D721Med (cell line): ENCODE measurements around the gene OR5A1.

Experiments used
- DNase-seq: peaks from one replicate; pipeline ENCODE4 v3.0.0; 2011; ENCODE audit warnings: low spot score; ENCODE audit not compliant: insufficient read length
- FAIRE-seq: peaks from 2 replicates; lab custom pipeline; 2011; peaks lifted over from hg19 to GRCh38; lab: Jason Lieb, UNC
- CTCF ChIP-seq: IDR thresholded peaks from 2 replicates; pipeline ENCODE4 v1.5.1; 2012; ENCODE audit warnings: mild to moderate bottlenecking, control low read depth; ENCODE audit not compliant: insufficient read depth; ENCODE audit errors: missing control alignments

Gene OR5A1

DNA sequence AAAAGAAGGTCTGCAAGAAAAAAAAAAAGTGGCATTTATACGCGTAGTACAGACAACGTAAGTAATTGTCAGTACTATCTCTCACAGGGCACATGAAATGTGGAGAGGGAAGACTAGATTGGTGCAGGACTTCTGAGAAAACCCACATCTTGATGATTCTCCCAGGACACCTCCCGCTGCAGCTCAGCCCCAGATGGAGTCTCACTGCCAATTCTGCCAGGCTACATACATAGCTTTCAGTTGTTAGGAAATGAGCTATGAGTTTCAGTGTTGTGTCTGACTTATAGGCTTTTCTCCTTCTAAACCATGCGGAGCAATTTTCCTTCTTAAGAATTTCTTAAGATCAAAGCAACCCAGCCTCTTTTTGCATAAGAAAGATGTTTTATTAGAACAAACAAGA lies 19.7 kb upstream of the OR5A1 start:
- TF ChIP-seq CTCF: no peak
- DNase-seq (no peak), FAIRE-seq (no peak)

DNA sequence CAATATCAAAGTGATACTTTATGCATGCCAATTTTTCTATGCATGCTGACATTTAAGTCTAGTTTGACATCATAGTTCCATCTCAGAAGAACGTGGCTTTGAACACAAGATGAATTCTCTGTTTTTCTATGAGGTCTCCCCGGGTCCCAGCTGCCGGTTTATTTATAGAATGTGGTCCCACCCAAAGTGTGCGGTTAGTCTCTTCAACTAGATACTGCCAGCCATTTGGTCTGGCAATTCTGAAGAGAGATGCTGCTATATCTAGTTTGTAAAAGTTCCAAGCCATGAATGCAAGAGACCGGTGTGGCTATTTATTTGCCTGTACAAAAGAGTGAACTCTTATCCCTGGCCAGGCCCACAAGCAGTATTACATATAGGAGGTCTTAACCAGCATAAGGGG lies 19.2 kb upstream of the OR5A1 start:
- no peak for TF ChIP-seq CTCF
- DNase-seq (no peak), FAIRE-seq (no peak)

DNA sequence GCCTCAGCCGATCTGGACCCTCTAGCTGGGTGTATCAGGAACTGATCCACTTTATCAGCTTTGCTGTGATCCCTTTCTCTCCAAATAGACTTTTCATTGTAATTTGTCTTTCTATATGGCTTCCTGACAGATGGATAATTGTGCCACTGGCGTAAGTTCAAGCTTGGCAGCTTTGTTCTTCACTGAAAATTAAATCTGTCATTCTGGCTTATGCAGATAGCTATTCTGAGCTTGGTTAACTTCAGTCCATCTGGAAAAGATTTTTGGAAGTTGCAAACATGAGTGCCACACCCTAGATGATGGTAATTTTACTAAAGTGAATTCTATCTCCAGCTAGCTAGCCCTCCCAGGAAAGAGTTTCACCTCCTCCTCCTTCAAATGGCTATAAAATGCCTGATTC lies 18.1 kb upstream of the OR5A1 start:
- FAIRE-seq (no peak), DNase-seq (no peak)
- no peak for TF ChIP-seq CTCF

DNA sequence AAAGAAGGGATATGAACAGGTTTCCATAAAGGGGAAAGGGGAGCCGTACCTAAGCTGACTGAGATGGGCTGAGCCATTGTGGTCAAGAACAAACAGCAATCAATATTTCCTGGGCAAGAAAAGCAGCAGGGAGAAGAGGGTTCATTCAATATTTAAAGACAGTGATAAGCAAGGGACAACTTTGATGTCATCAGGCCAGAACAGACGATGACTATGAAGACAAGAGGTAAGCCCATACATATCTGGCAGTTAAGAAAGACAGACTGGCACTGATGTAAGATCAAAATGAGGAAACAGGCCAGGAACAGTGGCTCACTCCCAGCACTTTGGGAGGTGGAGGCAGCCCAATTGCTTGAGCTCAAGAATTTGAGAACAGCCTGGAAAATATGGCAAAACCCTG lies 12.4 kb upstream of the OR5A1 start:
- FAIRE-seq: no peak
- DNase-seq: no peak

DNA sequence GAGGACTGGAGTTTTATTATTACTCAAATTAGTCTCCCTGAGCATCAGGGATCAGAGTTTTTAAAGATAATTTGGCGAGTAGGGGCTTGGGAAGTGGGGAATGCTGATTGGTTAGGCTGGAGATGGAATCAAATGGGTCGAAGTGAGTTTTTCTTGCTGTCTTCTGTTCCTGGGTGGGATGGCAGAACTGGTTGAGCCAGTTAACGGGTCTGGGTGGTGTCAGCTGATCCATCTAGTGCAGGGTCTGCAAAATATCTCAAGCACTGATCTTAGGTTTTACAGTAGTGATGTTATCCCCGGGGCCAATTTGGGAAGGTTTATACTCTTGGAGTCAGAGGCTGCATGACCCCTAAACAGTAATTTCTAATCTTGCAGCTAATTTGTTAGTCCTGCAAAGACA lies 11.1 kb upstream of the OR5A1 start:
- TF ChIP-seq CTCF: no peak
- DNase-seq: no peak
- FAIRE-seq: no peak

More for the DNA sequence above, 12.4 kb upstream of the OR5A1 start:
- no peak for TF ChIP-seq CTCF

DNA sequence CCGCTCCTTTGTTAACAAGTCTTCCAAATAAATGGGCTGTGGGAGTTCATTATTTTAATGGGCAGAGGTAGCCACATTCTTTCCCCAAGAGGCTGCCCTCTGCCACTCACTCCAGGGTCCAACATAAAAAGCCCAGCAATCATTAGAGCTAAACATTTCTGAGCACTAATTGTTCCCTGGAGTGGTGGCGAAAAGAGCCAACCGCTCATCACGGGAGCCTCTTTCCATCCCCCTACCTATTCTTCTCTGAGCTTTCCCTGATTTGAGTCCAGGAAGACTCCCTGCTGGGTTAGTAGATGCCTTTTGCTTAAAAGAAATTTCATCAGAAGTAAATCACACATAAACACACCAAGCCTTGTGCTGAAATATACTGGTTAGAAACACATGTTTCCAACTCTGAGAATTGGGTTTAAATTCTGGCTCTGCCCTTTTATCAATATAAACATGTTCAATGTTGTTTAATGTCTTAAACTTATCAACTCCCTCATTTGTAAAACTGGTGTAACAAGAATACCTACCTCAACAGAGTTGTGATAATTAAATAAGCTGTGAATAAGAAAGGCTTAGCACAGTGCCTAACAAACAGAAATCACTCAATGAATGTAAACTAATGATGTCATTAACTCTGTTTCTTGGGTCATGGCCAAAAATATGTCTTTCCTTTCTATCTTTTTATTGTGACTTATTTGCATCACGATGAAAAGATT lies 9.8 kb upstream of the OR5A1 start, which contains the start of gene OR5A2:
Gene OR5A2 (minus strand): TSS at position 53 of the 707 bp plus-strand sequence. CDS start 3,460 bp downstream, outside the sequence.
- DNase-seq (no peak), FAIRE-seq (no peak)
- no peak for TF ChIP-seq CTCF

DNA sequence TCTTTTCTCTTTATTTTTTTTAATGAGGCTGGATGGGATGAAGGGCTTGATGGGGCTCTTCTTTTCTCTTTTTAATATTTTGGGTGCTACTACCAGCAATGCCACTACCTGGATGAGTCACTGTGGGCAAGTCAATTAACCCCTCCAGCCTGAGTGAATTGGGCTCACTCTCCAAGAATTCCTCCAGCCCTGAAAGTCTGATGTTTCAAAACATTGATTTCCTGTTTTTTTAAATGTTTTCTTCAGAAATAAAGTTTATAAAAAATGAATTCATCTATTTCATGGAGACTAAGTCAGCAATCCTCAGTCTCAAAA lies 9.2 kb upstream of the OR5A1 start:
- TF ChIP-seq CTCF: no peak
- FAIRE-seq (no peak), DNase-seq (no peak)
